Hepatocyte (in vitro differentiated cells): ENCODE measurements around the gene LEPR. TPM values are rescaled to one million over a fixed set of nuclear protein-coding genes. Genes with fewer than 3 reads are reported as not detected.
"Not testable (repeated sequence)": the region's sequence is repeated elsewhere in the genome, so short reads cannot be mapped to it uniquely, and the experiment has no call there.

Source experiments
- DNase-seq: peaks from one replicate; pipeline ENCODE4 v3.0.0-alpha.2; 2016; ENCODE audit warnings: low spot score
- H2AFZ ChIP-seq: fragments of 200-600 bp; sonication (generic); 2 replicates; pipeline ENCODE4 v1.6.0; 2016; ENCODE audit warnings: antibody characterized with exemption, mild to moderate bottlenecking
- H3K27ac ChIP-seq: fragments of 200-600 bp; sonication (generic); 2 replicates; pipeline ENCODE4 v1.5.1; 2016; ENCODE audit warnings: mild to moderate bottlenecking
- H3K27me3 ChIP-seq: fragments of 200-600 bp; sonication (generic); 2 replicates; pipeline ENCODE4 v1.6.1; 2016
- H3K36me3 ChIP-seq: fragments of 200-600 bp; sonication (generic); replicated peaks from 2 replicates; pipeline ENCODE4 v1.5.1; 2016; ENCODE audit warnings: low read depth; ENCODE audit not compliant: insufficient read depth
- H3K4me1 ChIP-seq: fragments of 200-600 bp; sonication (generic); 2 replicates; pipeline ENCODE4 v1.5.1; 2016; ENCODE audit warnings: mild to moderate bottlenecking, moderate library complexity; ENCODE audit not compliant: insufficient read depth
- H3K4me2 ChIP-seq: fragments of 200-600 bp; sonication (generic); 2 replicates; pipeline ENCODE4 v1.6.0; 2016
- H3K4me3 ChIP-seq: fragments of 200-600 bp; sonication (generic); 2 replicates; pipeline ENCODE4 v1.5.1; 2016; ENCODE audit warnings: mild to moderate bottlenecking
- H3K79me2 ChIP-seq: fragments of 200-600 bp; sonication (generic); 2 replicates; pipeline ENCODE4 v1.6.0; 2017; ENCODE audit warnings: mild to moderate bottlenecking
- H3K9me2 ChIP-seq: fragments of 200-600 bp; sonication (generic); replicated peaks from 2 replicates; pipeline ENCODE4 v1.6.0; 2017; ENCODE audit warnings: mild to moderate bottlenecking; ENCODE audit not compliant: insufficient read depth
- H3K9me3 ChIP-seq: fragments of 200-600 bp; sonication (generic); 2 replicates; pipeline ENCODE4 v1.5.1; 2016; ENCODE audit warnings: low read depth, mild to moderate bottlenecking
- H4K20me1 ChIP-seq: fragments of 200-600 bp; sonication (generic); 2 replicates; pipeline ENCODE4 v1.6.0; 2016; ENCODE audit warnings: mild to moderate bottlenecking; ENCODE audit not compliant: insufficient read depth, poor library complexity, severe bottlenecking
- CTCF ChIP-seq: fragments of 200-600 bp; sonication (generic); IDR thresholded peaks from 2 replicates; pipeline ENCODE4 v1.5.1; 2016; ENCODE audit warnings: antibody characterized with exemption, mild to moderate bottlenecking; ENCODE audit not compliant: poor library complexity
- EZH2 ChIP-seq: fragments of 200-600 bp; sonication (generic); IDR thresholded peaks from 2 replicates; pipeline ENCODE4 v1.6.1; 2016; ENCODE audit warnings: antibody characterized with exemption, mild to moderate bottlenecking, borderline replicate concordance
- EZH2phosphoT487 ChIP-seq: fragments of 200-600 bp; sonication (generic); IDR thresholded peaks from one replicate; pipeline ENCODE4 v1.6.1; 2018; ENCODE audit warnings: antibody characterized with exemption, mild to moderate bottlenecking, low read depth, moderate library complexity; ENCODE audit not compliant: unreplicated experiment, severe bottlenecking
- WGBS: methylation state at CpG from one replicate; pipeline ENCODE4 v1.1.6; 2016; ENCODE audit warnings: low lambda C conversion rate; ENCODE audit errors: missing lambda C conversion rate; 5-methylcytosine and 5-hydroxymethylcytosine counted together
- polyA plus RNA-seq: library from polyadenylated mRNA; unstranded; fragments of >200 nt; fragmentation: Nextera tagmentation; extraction: Ambion mirVana; gene quantifications from 2 replicates; pipeline ENCODE4 v1.2.1, GENCODE V29; 2016
- total RNA-seq: library from RNA; depleted of rRNA; stranded (reverse); fragments of >200 nt; gene quantifications from 2 replicates; pipeline ENCODE4 v1.2.3, GENCODE V29; 2014

The LEPR gene
- total and polyA plus RNA-seq, 2 experiments from 2014 or later, result 1.3 to 6.1 TPM

DNA sequence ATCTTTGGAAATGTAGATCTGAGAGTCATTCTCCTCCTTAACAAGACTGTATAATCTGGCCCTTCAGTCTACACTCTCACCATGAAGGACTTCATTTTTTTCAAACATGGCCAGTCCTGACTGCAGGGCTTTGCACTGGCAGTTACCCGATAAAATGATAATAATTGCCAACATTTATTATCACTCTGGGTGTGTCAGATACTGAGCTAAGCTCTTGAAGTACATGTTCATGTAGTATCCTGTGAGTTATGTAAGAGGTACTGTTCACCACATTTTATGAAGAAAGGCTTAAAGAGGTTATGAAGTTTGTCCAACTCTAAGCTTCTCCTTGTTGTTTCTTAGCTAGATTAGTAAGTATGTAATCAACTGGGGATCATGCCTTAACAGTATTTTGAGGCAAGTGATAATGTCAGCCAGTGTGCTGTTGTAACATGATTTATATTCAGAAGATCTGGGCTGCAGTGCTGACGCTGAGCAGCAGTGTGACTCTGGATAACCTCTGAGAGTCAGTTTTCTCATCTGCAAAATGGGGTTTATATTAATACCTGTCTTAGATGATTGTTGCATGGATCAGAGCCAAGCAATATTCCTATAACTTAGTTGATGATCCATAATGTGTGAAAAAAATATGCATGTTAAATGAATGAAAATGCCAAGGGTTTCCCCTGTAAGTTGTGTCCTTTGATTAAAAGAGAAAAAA, 42.1 kb upstream of the LEPR start:
- H3K4me1 ChIP-seq, result peaks cover 10% of the 10 kb centered on the region
- no peaks in the 10 kb centered on the region for H3K9me3 ChIP-seq
- H3K27ac ChIP-seq, result no peak overlapping the region
- TF ChIP-seq CTCF, result no peak
- TF ChIP-seq EZH2, result no peak
- no peak for TF ChIP-seq EZH2phosphoT487
- no peaks in the 10 kb centered on the region for H3K79me2 ChIP-seq
- no peaks in the 10 kb centered on the region for H3K36me3 ChIP-seq
- no peak for DNase-seq
- WGBS, result 78% methylated on average over 2 of the region's 2 CpGs
- no peaks in the 10 kb centered on the region for H3K9me2 ChIP-seq
- H3K27me3 ChIP-seq, result no peaks in the 10 kb centered on the region
- H3K4me3 ChIP-seq, result no peak overlapping the region
- no peak overlapping the region for H3K4me2 ChIP-seq
- no peak overlapping the region for H2AFZ ChIP-seq
- no peaks in the 10 kb centered on the region for H4K20me1 ChIP-seq

DNA sequence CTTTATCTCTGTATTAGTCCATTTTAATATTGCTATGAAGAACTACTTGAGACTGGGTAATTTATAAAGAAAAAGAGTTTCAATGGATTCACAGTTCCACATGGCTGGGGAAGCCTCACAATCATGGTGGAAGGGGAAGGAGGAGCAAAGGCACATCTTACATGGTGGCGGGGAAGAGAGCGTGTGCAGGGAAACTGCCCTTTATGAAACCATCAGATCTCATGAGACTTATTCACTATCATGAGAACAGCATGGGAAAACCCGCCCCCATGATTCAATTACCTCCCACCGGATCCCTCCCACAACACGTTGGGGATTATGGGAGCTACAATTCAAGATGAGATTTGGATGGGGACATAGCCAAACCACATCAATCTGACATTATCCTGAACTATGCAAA, 36.0 kb upstream of the LEPR start:
- H3K4me1 ChIP-seq, H3K9me3 ChIP-seq, H3K4me3 ChIP-seq, H3K27ac ChIP-seq, H3K36me3 ChIP-seq, H2AFZ ChIP-seq, H3K79me2 ChIP-seq, H3K4me2 ChIP-seq, DNase-seq, H3K27me3 ChIP-seq, H4K20me1 ChIP-seq, H3K9me2 ChIP-seq: not testable (repeated sequence)
- WGBS, result 93% methylated on average over 5 of the region's 5 CpGs

DNA sequence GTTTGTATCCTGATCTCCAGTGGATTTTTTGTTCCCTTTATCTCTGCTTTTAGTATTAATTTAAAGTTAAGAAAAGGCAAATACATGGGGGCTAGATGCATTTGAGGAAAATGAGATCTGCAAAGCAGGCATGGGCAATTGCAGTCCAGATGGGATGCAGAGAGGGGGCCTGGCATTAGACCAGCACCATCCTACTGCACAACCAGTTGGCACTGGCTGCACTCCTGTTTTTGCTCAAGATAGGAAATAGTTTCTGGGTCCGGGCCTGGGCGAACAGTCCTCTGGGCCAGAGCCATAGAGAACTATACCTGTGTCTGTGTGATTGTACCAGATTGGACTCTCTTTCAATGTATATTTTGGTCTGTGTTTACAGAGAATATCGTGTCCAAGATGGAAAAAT, 34.0 kb upstream of the LEPR start:
- no peaks in the 10 kb centered on the region for H3K79me2 ChIP-seq
- no peak for DNase-seq
- no peaks in the 10 kb centered on the region for H4K20me1 ChIP-seq
- no peaks in the 10 kb centered on the region for H3K9me2 ChIP-seq
- no peak overlapping the region for H2AFZ ChIP-seq
- H3K4me2 ChIP-seq, result no peak overlapping the region
- H3K4me1 ChIP-seq, result no peaks in the 10 kb centered on the region
- H3K27ac ChIP-seq, result no peak overlapping the region
- no peaks in the 10 kb centered on the region for H3K27me3 ChIP-seq
- H3K9me3 ChIP-seq, result no peaks in the 10 kb centered on the region
- 98% methylated on average over 3 of the region's 3 CpGs for whole genome bisulfite sequencing
- no peak overlapping the region for H3K4me3 ChIP-seq
- no peaks in the 10 kb centered on the region for H3K36me3 ChIP-seq
- TF ChIP-seq CTCF (no peak), EZH2phosphoT487 (no peak), EZH2 (no peak)

DNA sequence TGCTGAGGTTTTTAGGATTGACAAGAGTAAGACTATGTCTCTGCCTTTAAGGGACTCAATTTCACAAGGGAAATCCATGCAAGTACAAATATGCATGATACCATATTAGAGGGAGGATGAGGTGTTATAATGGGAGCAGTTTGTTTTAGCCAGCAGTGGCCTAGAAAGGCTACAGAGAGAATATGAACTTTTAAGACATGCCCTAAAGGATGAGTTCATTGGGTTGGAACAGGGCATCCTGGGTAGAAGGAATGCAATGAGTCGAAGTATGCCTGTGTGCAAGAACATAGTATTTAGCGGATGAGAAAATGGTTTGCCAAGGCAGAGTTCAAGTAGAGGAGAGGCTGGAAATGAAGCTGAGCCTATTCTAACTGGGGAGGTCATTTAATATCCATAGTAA, 32.6 kb upstream of the LEPR start:
- no peaks in the 10 kb centered on the region for H3K9me3 ChIP-seq
- no peak overlapping the region for H3K27ac ChIP-seq
- DNase-seq, result no peak
- no peaks in the 10 kb centered on the region for H3K79me2 ChIP-seq
- H3K36me3 ChIP-seq, result no peaks in the 10 kb centered on the region
- H3K4me2 ChIP-seq, result no peak overlapping the region
- H2AFZ ChIP-seq, result no peak overlapping the region
- no peaks in the 10 kb centered on the region for H3K4me1 ChIP-seq
- no peaks in the 10 kb centered on the region for H3K27me3 ChIP-seq
- H3K4me3 ChIP-seq, result no peak overlapping the region
- 91% methylated on average over 2 of the region's 2 CpGs for WGBS
- no peaks in the 10 kb centered on the region for H4K20me1 ChIP-seq
- no peaks in the 10 kb centered on the region for H3K9me2 ChIP-seq
- TF ChIP-seq EZH2 (no peak), EZH2phosphoT487 (no peak), CTCF (no peak)
